Spleen (tissue), 13 donors: Measurements from ENCODE around the gene NATD1. TPM values are rescaled to one million over a fixed set of nuclear protein-coding genes. Genes with fewer than 3 reads are reported as not detected.

Experiments used
- DNase-seq: peaks from one replicate; pipeline ENCODE4 v3.0.0-alpha.2; 2020
- H3K27ac ChIP-seq, 8 donors: fragments of 200-600 bp; sonication (generic) in 7 of 8; 1 replicate in 4 of 8; 2 replicates in 4 of 8; pipeline versions ENCODE4 v1.5.0 to v1.8.0; 2016 to 2021; ENCODE audit warnings: inconsistent platforms in 4 of 8, mild to moderate bottlenecking in 4 of 8, moderate library complexity in 1 of 8
- H3K27me3 ChIP-seq, 7 donors: fragments of 200-600 bp; sonication (generic) in 6 of 7; replicated peaks in 1 of 7; 1 replicate in 4 of 7; 2 replicates in 3 of 7; pipeline versions ENCODE4 v1.5.0 to v1.8.0; 2016 to 2021; ENCODE audit warnings: inconsistent platforms in 3 of 7, mild to moderate bottlenecking in 1 of 7
- H3K36me3 ChIP-seq, 6 donors: fragments of 200-600 bp; sonication (generic) in 5 of 6; 1 replicate in 4 of 6; 2 replicates in 2 of 6; pipeline versions ENCODE4 v1.5.0 to v1.8.0; 2016 to 2021; ENCODE audit warnings: inconsistent platforms in 2 of 6
- H3K4me1 ChIP-seq, 6 donors: fragments of 200-600 bp; sonication (generic) in 5 of 6; 1 replicate in 3 of 6; 2 replicates in 3 of 6; pipeline versions ENCODE4 v1.5.0 to v1.8.0; 2016 to 2021; ENCODE audit warnings: inconsistent platforms in 3 of 6
- H3K4me3 ChIP-seq, 8 donors: fragments of 200-600 bp; sonication (generic) in 7 of 8; 1 replicate in 4 of 8; 2 replicates in 4 of 8; pipeline versions ENCODE4 v1.5.0 to v1.8.0; 2016 to 2021; ENCODE audit warnings: inconsistent platforms in 4 of 8, mild to moderate bottlenecking in 4 of 8, moderate library complexity in 2 of 8
- H3K9me3 ChIP-seq, 8 donors: fragments of 200-600 bp; sonication (generic) in 7 of 8; 1 replicate in 4 of 8; 2 replicates in 4 of 8; pipeline versions ENCODE4 v1.5.0 to v1.8.0; 2016 to 2021; ENCODE audit warnings: inconsistent platforms in 4 of 8
- POLR2A ChIP-seq, 3 donors: fragments of 450-650 bp; IDR thresholded peaks; one replicate each; pipeline ENCODE4 v1.5.1; 2017; ENCODE audit warnings: antibody characterized with exemption in 3 of 3, mild to moderate bottlenecking in 1 of 3
- POLR2AphosphoS5 ChIP-seq, 3 donors: sonication (generic); formaldehyde crosslinking; IDR thresholded peaks; one replicate each; pipeline ENCODE4 v1.5.1; 2017; ENCODE audit warnings: antibody characterized with exemption in 3 of 3
- WGBS, 5 donors: extraction: QIAGEN DNeasy Blood & Tissue Kit in 3 of 5; methylation state at CpG; one replicate each; pipeline versions ENCODE4 v1.1.5 to v1.1.7; 2013 to 2018; 5-methylcytosine and 5-hydroxymethylcytosine counted together
- intact Hi-C: fragments of 100-400 bp; cut with DNase I; formaldehyde crosslinking; loops from one replicate; pipeline ENCODE4 v1.15.0; 2023; ENCODE audit warnings: low total_unique reads
- long read RNA-seq, 2 donors: transcript quantifications; one replicate each; lab custom pipeline, GENCODE V29; 2026
- polyA plus RNA-seq, 3 donors: library from polyadenylated mRNA; stranded (reverse); fragments of 200-250 nt; gene quantifications; one replicate each; pipeline ENCODE4 v1.2.1, GENCODE V29; 2013
- total RNA-seq, 7 donors: library from RNA; depleted of rRNA in 3 of 7; stranded (reverse); fragments of >200 nt in 3 of 7; fragmentation: NEBNext Ultra II Directional in 4 of 7; extraction: Animal tissue kit (Norgen Biotek cat#: 25700) in 4 of 7; gene quantifications; one replicate each; pipeline versions ENCODE4 v1.1.0 to v1.2.1, GENCODE V29; 2016 to 2021
- TF ChIP-seq, protein P1 (sequence below), 11 experiments: fragments of 200-600 bp in 7 of 11; fragments of 450-650 bp in 4 of 11; sonication (generic) in 4 of 11; IDR thresholded peaks in 8 of 11; conservative IDR thresholded peaks in 3 of 11; 1 replicate in 7 of 11; 2 replicates in 4 of 11; pipeline versions ENCODE4 v1.4.0 to v1.8.0; 2016 to 2021; ENCODE audit warnings: antibody characterized with exemption in 11 of 11, inconsistent platforms in 4 of 11, mild to moderate bottlenecking in 1 of 11
- donor health status: healthy with polysubstance abuse.
- donor health status: DM: no; HTN: no; CAD: no; lungs with moderate emphysema.
- donor health status: DM: no; HTN: no; CAD: no.
- donor health status: Bipolar disorder and iron deficiency.
- donor health status: healthy.
- donor health status: DM: no; HTN: no; CAD: no.
- donor health status: DM: yes; HTN: yes; CAD: no.

The NATD1 gene, protein sequence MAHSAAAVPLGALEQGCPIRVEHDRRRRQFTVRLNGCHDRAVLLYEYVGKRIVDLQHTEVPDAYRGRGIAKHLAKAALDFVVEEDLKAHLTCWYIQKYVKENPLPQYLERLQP
- 10 to 100 TPM in 6 of 7 donors, 1 to 10 TPM in 1; 9.4 to 31.0 (median 16.6) TPM for total RNA-seq
- polyA plus RNA-seq, result 1 to 10 TPM; 1.3 to 5.9 (median 1.9) TPM
- long read RNA-seq, donor 1, full-length matches to known transcripts, result 4 of 4 reads
- long read RNA-seq, donor 1, partial matches to known transcripts, result 0 of 4 reads
- long read RNA-seq, donor 1, other reads (novel, unspliced or antisense), result 0 of 4 reads
- long read RNA-seq, donor 2, full-length matches to known transcripts, result 12 of 12 reads
- long read RNA-seq, donor 2, partial matches to known transcripts, result 0 of 12 reads
- long read RNA-seq, donor 2, other reads (novel, unspliced or antisense), result 0 of 12 reads

DNA sequence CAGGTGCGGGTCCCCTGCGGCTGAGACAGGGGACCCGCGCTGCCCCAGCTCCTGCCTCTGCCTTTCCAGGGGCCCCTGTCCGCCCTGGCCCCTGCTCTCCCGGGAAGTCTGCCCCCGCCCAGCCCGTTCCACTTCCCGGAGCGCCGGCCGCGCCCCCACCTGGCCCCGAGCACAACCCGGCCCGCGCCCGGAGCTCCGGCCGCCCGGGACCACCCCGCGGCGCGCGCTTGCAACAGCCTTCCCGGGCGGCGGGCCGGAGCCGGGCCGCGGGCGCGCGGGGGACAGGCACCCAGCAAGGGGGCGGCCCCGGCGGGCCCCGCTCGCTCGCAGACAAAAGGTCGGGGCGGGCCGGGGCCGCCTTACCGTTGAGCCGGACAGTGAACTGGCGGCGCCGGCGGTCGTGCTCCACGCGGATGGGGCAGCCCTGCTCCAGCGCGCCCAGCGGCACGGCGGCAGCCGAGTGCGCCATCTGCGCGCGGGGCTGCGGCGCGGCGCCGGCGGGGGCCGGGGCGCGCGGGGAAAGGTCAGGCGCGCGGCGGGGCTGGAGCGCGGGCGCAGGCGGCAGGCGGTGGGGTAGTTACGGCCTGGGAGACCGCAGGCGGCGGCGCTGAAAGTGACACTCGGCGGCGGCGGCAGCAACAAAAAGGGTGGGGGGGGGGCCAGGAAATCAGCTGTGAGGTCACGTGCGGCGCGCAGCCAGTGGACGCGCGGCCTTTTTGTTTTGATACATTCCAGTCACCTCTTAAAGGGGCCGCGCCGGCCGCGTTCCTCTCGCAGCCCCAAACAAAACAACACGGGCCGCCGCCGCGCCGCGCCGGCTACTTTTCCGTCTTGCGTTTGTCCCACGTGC lies at the start of gene NATD1:
Gene NATD1, minus strand, starts transcription at position 615 of the 850 bp plus-strand sequence. Its CDS starts 146 bp downstream, at position 469.
- DNase-seq, result peak; percentile 96
- no peaks in the 10 kb centered on the region for H3K27me3 ChIP-seq
- H3K27ac ChIP-seq, result peak within 1 kb of the TSS in 7 of 8 donors; percentile 66 to 87 (median 83)
- no peaks in the 10 kb centered on the region for H3K36me3 ChIP-seq
- TF ChIP-seq POLR2A (IDR thresholded peaks at IDR 0.05), result no peak
- TF ChIP-seq, protein P1, sequence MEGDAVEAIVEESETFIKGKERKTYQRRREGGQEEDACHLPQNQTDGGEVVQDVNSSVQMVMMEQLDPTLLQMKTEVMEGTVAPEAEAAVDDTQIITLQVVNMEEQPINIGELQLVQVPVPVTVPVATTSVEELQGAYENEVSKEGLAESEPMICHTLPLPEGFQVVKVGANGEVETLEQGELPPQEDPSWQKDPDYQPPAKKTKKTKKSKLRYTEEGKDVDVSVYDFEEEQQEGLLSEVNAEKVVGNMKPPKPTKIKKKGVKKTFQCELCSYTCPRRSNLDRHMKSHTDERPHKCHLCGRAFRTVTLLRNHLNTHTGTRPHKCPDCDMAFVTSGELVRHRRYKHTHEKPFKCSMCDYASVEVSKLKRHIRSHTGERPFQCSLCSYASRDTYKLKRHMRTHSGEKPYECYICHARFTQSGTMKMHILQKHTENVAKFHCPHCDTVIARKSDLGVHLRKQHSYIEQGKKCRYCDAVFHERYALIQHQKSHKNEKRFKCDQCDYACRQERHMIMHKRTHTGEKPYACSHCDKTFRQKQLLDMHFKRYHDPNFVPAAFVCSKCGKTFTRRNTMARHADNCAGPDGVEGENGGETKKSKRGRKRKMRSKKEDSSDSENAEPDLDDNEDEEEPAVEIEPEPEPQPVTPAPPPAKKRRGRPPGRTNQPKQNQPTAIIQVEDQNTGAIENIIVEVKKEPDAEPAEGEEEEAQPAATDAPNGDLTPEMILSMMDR (IDR thresholded peaks at IDR 0.05 in 8 of 11, conservative IDR thresholded peaks at IDR 0.05 in 3 of 11), result peak in 2 of 11 experiments; percentile 17 to 27
- TF ChIP-seq POLR2AphosphoS5 (IDR thresholded peaks at IDR 0.05), result peak; percentile 60 to 82 (median 78)
- 0 to 2% (median 1%) methylated on average over 39 to 117 of the region's 117 CpGs for WGBS, 5 donors
- H3K4me1 ChIP-seq, result peaks cover 3 to 53% (median 31%) of the 10 kb centered on the region in 6 donors
- intact Hi-C loops, result no loop called here
- no peaks in the 10 kb centered on the region for H3K9me3 ChIP-seq
- peak within 1 kb of the TSS; percentile 25 to 83 (median 60) for H3K4me3 ChIP-seq

DNA sequence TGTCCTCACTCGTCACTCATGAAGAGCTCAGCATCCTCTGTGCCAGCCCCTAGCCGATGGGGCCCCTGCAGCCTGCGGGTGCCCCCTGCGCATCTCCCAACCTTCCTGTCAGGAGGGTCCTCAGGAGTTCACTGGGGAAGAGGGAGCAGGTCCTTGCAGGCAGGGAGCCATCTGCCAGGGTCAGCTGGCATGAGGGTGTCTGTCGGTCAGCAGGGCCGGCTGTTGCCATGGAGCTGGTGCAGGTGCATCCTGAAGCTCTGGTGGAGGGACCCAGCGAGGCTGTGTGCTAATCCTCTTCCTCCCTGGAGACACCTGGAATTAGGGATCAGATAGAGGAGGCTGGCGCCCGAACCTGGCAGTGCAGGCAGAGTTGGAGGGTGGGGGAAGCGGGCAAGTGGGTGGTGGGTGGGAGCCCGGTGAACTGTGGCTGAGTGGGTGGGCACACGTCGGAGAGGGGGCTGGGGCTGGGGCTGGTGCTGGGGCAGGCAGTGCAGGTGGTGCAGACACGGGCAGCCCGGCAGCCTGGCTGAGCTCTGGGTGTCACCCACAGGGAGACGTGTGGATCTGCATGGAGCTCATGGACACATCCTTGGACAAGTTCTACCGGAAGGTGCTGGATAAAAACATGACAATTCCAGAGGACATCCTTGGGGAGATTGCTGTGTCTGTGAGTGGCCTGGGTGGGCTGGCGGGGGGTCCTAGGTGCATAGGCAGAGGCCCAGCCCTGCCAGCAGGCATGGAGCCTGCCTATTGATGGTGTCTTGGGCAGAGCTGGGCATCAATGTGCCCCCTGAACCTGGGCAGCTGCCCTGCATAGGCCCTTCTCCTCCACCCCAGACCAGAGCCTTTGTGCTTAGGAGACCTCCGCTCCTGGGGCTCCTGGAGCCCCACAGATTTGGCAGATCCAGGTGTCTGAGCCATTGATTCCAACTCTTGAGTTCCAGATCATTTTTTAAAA lies 48.7 kb upstream of the NATD1 start:
- peak in 2 of 3 donors; percentile 15 to 26 for TF ChIP-seq POLR2AphosphoS5 (IDR thresholded peaks at IDR 0.05)
- no peak for TF ChIP-seq POLR2A (IDR thresholded peaks at IDR 0.05)
- no peak overlapping the region for H3K27ac ChIP-seq
- 69 to 76% (median 71%) methylated on average over 19 of the region's 19 CpGs for WGBS, 5 donors
- H3K27me3 ChIP-seq, result no peaks in the 10 kb centered on the region
- no peaks in the 10 kb centered on the region for H3K9me3 ChIP-seq
- peaks cover 0 to 13% (median 6%) of the 10 kb centered on the region in 6 donors for H3K4me1 ChIP-seq
- DNase-seq, result peak; percentile 76
- intact Hi-C loops, result no loop called here
- H3K4me3 ChIP-seq, result no peak overlapping the region
- peaks cover 5 to 100% (median 81%) of the 10 kb centered on the region in 6 donors for H3K36me3 ChIP-seq

DNA sequence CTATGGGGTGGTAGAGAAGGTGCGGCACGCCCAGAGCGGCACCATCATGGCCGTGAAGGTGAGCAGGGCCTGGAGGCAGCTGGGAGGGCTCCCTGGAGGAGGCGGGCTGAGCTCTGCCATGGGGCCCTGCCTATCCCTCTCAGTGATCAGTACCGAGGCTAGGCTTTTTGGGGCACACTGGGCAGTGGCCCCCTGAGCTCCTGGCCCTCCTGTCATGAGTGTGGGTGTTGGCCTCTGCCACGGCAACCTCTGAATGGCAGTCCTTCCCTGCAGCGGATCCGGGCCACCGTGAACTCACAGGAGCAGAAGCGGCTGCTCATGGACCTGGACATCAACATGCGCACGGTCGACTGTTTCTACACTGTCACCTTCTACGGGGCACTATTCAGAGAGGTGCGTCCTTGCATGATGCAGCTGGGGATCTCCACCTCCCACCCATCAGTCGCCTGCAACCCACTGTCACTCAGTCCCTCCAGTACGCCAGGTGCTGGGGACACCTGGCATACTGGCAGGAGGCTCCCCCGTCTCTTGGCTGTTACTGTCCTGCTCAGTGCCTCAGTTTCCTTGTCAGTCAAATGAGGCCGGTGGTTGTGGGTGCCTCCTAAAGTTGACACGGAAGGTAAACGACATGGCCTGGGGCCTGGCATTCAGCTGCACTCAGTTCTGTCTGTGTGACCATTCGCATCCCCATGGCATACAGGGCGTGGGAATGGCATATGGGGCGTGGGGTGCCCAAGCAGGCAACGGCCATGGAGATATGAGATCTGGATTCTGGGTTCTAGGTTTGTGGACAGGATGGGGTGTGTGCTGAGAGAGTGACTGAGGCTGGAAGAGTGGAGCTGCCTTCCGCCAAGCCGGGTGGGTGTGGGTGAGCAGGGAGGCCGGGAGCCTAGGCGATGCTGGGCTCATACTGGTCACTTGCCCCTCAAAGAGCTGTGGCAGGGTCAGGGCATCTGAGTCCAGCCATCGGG lies 47.7 kb upstream of the NATD1 start:
- Histone ChIP-seq H3K4me1 (peaks cover 0 to 23% (median 15%) of the 10 kb centered on the region in 6 donors), H3K9me3 (no peaks in the 10 kb centered on the region), H3K27ac (no peak overlapping the region), H3K27me3 (no peaks in the 10 kb centered on the region), H3K36me3 (peaks cover 5 to 100% (median 71%) of the 10 kb centered on the region in 6 donors), H3K4me3 (no peak overlapping the region)
- DNase-seq, result no peak
- TF ChIP-seq POLR2AphosphoS5 (IDR thresholded peaks at IDR 0.05), result peak in 1 of 3 donors; percentile 45
- TF ChIP-seq, protein P1 (IDR thresholded peaks at IDR 0.05 in 8 of 11, conservative IDR thresholded peaks at IDR 0.05 in 3 of 11), result no peak
- TF ChIP-seq POLR2A (IDR thresholded peaks at IDR 0.05), result no peak
- 71 to 79% (median 76%) methylated on average over 31 of the region's 31 CpGs for WGBS, 5 donors
- intact Hi-C loops, result no loop called here
